Measurements from ENCODE around the gene CUX1.

Gene CUX1

GRCh38 chr7:102210787-102211186, 393.4 kb downstream of the CUX1 start (continued):
- TF ChIP-seq, protein P1, sequence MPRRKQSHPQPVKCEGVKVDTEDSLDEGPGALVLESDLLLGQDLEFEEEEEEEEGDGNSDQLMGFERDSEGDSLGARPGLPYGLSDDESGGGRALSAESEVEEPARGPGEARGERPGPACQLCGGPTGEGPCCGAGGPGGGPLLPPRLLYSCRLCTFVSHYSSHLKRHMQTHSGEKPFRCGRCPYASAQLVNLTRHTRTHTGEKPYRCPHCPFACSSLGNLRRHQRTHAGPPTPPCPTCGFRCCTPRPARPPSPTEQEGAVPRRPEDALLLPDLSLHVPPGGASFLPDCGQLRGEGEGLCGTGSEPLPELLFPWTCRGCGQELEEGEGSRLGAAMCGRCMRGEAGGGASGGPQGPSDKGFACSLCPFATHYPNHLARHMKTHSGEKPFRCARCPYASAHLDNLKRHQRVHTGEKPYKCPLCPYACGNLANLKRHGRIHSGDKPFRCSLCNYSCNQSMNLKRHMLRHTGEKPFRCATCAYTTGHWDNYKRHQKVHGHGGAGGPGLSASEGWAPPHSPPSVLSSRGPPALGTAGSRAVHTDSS (tag by site-specific recombination; IDR thresholded peaks at IDR 0.05) = no peak
- TF ChIP-seq ZNF280D (tag by site-specific recombination; IDR thresholded peaks at IDR 0.05) (no peak), RBAK (tag by site-specific recombination; IDR thresholded peaks at IDR 0.05) (no peak)

- ChIA-PET POLR2A (interaction anchor here (0.7 kb wide), 1 partner anchor 718 kb away, joined by 7 read pairs; no protein-coding TSS in a partner anchor), CTCF (no interaction called here)
- H3K4me1 ChIP-seq (ENCODE audit: control insufficient read depth, insufficient read depth, low read length) = no peaks in the 10 kb centered on the region
- H3K4me3 ChIP-seq (ENCODE audit: low read depth, low read length) = no peak overlapping the region
- no peaks in the 10 kb centered on the region for H3K9me3 ChIP-seq (ENCODE audit: control insufficient read depth, insufficient read depth, low read depth, low read length)
- peaks cover 0 to 9% of the 10 kb centered on the region in 2 experiments; a peak in 2 of 3 replicates for H3K36me3 ChIP-seq (ENCODE audit: control insufficient read depth in 2 of 2, insufficient read depth in 1 of 2, low read length in 2 of 2)
- TF ChIP-seq, protein P2, sequence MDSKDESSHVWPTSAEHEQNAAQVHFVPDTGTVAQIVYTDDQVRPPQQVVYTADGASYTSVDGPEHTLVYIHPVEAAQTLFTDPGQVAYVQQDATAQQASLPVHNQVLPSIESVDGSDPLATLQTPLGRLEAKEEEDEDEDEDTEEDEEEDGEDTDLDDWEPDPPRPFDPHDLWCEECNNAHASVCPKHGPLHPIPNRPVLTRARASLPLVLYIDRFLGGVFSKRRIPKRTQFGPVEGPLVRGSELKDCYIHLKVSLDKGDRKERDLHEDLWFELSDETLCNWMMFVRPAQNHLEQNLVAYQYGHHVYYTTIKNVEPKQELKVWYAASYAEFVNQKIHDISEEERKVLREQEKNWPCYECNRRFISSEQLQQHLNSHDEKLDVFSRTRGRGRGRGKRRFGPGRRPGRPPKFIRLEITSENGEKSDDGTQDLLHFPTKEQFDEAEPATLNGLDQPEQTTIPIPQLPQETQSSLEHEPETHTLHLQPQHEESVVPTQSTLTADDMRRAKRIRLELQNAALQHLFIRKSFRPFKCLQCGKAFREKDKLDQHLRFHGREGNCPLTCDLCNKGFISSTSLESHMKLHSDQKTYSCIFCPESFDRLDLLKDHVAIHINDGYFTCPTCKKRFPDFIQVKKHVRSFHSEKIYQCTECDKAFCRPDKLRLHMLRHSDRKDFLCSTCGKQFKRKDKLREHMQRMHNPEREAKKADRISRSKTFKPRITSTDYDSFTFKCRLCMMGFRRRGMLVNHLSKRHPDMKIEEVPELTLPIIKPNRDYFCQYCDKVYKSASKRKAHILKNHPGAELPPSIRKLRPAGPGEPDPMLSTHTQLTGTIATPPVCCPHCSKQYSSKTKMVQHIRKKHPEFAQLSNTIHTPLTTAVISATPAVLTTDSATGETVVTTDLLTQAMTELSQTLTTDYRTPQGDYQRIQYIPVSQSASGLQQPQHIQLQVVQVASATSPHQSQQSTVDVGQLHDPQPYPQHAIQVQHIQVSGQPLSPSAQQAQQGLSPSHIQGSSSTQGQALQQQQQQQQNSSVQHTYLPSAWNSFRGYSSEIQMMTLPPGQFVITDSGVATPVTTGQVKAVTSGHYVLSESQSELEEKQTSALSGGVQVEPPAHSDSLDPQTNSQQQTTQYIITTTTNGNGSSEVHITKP (tag by site-specific recombination; IDR thresholded peaks at IDR 0.05) = no peak
- TF ChIP-seq, protein P3, sequence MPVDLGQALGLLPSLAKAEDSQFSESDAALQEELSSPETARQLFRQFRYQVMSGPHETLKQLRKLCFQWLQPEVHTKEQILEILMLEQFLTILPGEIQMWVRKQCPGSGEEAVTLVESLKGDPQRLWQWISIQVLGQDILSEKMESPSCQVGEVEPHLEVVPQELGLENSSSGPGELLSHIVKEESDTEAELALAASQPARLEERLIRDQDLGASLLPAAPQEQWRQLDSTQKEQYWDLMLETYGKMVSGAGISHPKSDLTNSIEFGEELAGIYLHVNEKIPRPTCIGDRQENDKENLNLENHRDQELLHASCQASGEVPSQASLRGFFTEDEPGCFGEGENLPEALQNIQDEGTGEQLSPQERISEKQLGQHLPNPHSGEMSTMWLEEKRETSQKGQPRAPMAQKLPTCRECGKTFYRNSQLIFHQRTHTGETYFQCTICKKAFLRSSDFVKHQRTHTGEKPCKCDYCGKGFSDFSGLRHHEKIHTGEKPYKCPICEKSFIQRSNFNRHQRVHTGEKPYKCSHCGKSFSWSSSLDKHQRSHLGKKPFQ (tag by site-specific recombination; IDR thresholded peaks at IDR 0.05) = no peak
- TF ChIP-seq ZNF37A (tag by site-specific recombination; IDR thresholded peaks at IDR 0.05) (no peak), ZNF324 (tag by site-specific recombination; IDR thresholded peaks at IDR 0.05) (no peak), ZNF501 (tag by site-specific recombination; IDR thresholded peaks at IDR 0.05) (no peak), GLI4 (tag by site-specific recombination; IDR thresholded peaks at IDR 0.05) (no peak), ZNF639 (tag by site-specific recombination; IDR thresholded peaks at IDR 0.05) (no peak), ZNF488 (tag by site-specific recombination; IDR thresholded peaks at IDR 0.05) (no peak), ZNF248 (tag by site-specific recombination; IDR thresholded peaks at IDR 0.05) (no peak), ZNF280C (tag by site-specific recombination; IDR thresholded peaks at IDR 0.05) (no peak), ZNF26 (tag by site-specific recombination; IDR thresholded peaks at IDR 0.05) (no peak), ZNF621 (tag by site-specific recombination; IDR thresholded peaks at IDR 0.05) (no peak), ZNF843 (tag by site-specific recombination; IDR thresholded peaks at IDR 0.05) (no peak), RBAK (tag by site-specific recombination; IDR thresholded peaks at IDR 0.05) (no peak)
- H3K27ac ChIP-seq (ENCODE audit: extremely low read depth, low read depth, low read length) = no peak overlapping the region
Measured at GRCh38 chr7:102211590-102212550, 394.4 kb downstream of the CUX1 start.
